IMR-90 (cell line): ENCODE data around the gene SLC15A2. TPM values are rescaled to one million over a fixed set of nuclear protein-coding genes. Genes with fewer than 3 reads are reported as not detected.

Source experiments
- ATAC-seq: fragments of 200-7000 bp; cut with Tn5 transposase; 2 replicates; pipeline ENCODE4 v1.9.1; 2020; ENCODE audit warnings: low read depth, mild to moderate bottlenecking, moderate library complexity
- BruUV-seq: library from RNA; stranded (reverse); fragments of 400-500 nt; replicated peaks from 2 replicates; lab custom pipeline; 2021; lab: Mats Ljungman, UMichigan
- CTCF ChIA-PET: fragments of 300-600 bp; formaldehyde crosslinking; extraction: SDS; loops from one replicate; lab custom pipeline; 2021; ENCODE audit warnings: antibody characterized with exemption; lab: Yijun Ruan, JAX
- POLR2A ChIA-PET: fragments of 300-600 bp; sonication (Branson Sonifier 250); formaldehyde crosslinking; loops from one replicate; lab custom pipeline; 2022; ENCODE audit warnings: antibody characterized with exemption; ENCODE audit not compliant: unreplicated experiment; lab: Charles Lee
- DNase-seq: peaks from one replicate; pipeline ENCODE4 v3.0.0; 2013
- H2AFZ ChIP-seq: replicated peaks from 2 replicates; pipeline ENCODE3; 2013; ENCODE audit warnings: low read length, mild to moderate bottlenecking; ENCODE audit not compliant: poor library complexity
- H2AK5ac ChIP-seq: 2 replicates; pipeline ENCODE4 v1.6.1; 2013; ENCODE audit warnings: low read depth, low read length, inconsistent platforms
- H2AK9ac ChIP-seq: replicated peaks from 2 replicates; pipeline ENCODE3; 2013; ENCODE audit warnings: mild to moderate bottlenecking, low read depth, low read length, moderate library complexity; ENCODE audit not compliant: poor library complexity
- H2BK120ac ChIP-seq: 2 replicates; pipeline ENCODE4 v1.6.1; 2013; ENCODE audit warnings: low read depth, low read length, inconsistent platforms
- H2BK15ac ChIP-seq: 3 replicates; pipeline ENCODE4 v1.6.1; 2013; ENCODE audit warnings: low read depth, low read length, inconsistent platforms
- H2BK20ac ChIP-seq: 2 replicates; pipeline ENCODE4 v1.6.1; 2013; ENCODE audit warnings: low read depth, mild to moderate bottlenecking, inconsistent platforms, low read length, moderate library complexity
- H2BK5ac ChIP-seq: 2 replicates; pipeline ENCODE4 v1.6.1; 2013; ENCODE audit warnings: mild to moderate bottlenecking, low read depth, low read length, inconsistent platforms; ENCODE audit not compliant: poor library complexity, severe bottlenecking
- H3K14ac ChIP-seq: replicated peaks from 2 replicates; pipeline ENCODE4 v1.6.1; 2013; ENCODE audit warnings: low read depth, low read length, inconsistent platforms
- H3K18ac ChIP-seq: 2 replicates; pipeline ENCODE4 v1.6.1; 2013; ENCODE audit warnings: low read depth, low read length, control low read depth
- H3K23ac ChIP-seq: 2 replicates; pipeline ENCODE4 v1.6.1; 2013; ENCODE audit warnings: low read depth, low read length, inconsistent platforms
- H3K27ac ChIP-seq: 2 replicates; pipeline ENCODE4 v1.5.1; 2013; ENCODE audit warnings: mild to moderate bottlenecking, control low read depth, low read length; ENCODE audit not compliant: insufficient read depth
- H3K27me3 ChIP-seq: 2 replicates; pipeline ENCODE4 v1.6.1; 2013; ENCODE audit warnings: low read length; ENCODE audit not compliant: control insufficient read depth, insufficient read depth
- H3K36me3 ChIP-seq: 2 replicates; pipeline ENCODE4 v1.6.1; 2013; ENCODE audit warnings: low read length, mixed read lengths; ENCODE audit not compliant: control insufficient read depth, insufficient read depth
- H3K4ac ChIP-seq: 2 replicates; pipeline ENCODE4 v1.6.1; 2013; ENCODE audit warnings: low read depth, low read length, inconsistent platforms
- H3K4me1 ChIP-seq: 2 replicates; pipeline ENCODE4 v1.6.1; 2013; ENCODE audit warnings: low read length, mixed read lengths; ENCODE audit not compliant: control insufficient read depth, insufficient read depth
- H3K4me2 ChIP-seq: 2 replicates; pipeline ENCODE4 v1.6.1; 2013; ENCODE audit warnings: low read depth, mild to moderate bottlenecking, control low read depth, low read length, moderate library complexity
- H3K4me3 ChIP-seq: 2 replicates; pipeline ENCODE4 v1.5.1; 2013; ENCODE audit warnings: low read depth, mild to moderate bottlenecking, control low read depth, low read length, moderate library complexity; ENCODE audit not compliant: insufficient read depth
- H3K56ac ChIP-seq: 2 replicates; pipeline ENCODE4 v1.6.1; 2013; ENCODE audit warnings: low read length, inconsistent platforms; ENCODE audit not compliant: insufficient read depth; ENCODE audit errors: extremely low read depth
- H3K79me1 ChIP-seq, 2 experiments: 2 replicates each; pipeline ENCODE4 v1.6.1; 2013; ENCODE audit warnings: low read length in 2 of 2, inconsistent platforms in 1 of 2, low read depth in 1 of 2
- H3K9ac ChIP-seq: 2 replicates; pipeline ENCODE4 v1.6.1; 2013; ENCODE audit warnings: low read depth, low read length, control low read depth
- H3K9me1 ChIP-seq: 2 replicates; pipeline ENCODE4 v1.6.1; 2013; ENCODE audit warnings: low read length, inconsistent platforms; ENCODE audit not compliant: insufficient read depth
- H3K9me3 ChIP-seq: 2 replicates; pipeline ENCODE4 v1.6.1; 2013; ENCODE audit warnings: low read length; ENCODE audit not compliant: control insufficient read depth, insufficient read depth
- H4K20me1 ChIP-seq: 2 replicates; pipeline ENCODE4 v1.6.1; 2013; ENCODE audit warnings: low read length, inconsistent platforms; ENCODE audit not compliant: insufficient read depth
- H4K5ac ChIP-seq: 2 replicates; pipeline ENCODE4 v1.6.1; 2013; ENCODE audit warnings: mild to moderate bottlenecking, low read depth, low read length, control low read depth
- H4K8ac ChIP-seq, 2 experiments: 2 replicates each; pipeline ENCODE4 v1.6.1; 2013; ENCODE audit warnings: low read depth in 2 of 2, low read length in 2 of 2, control low read depth in 1 of 2, inconsistent platforms in 1 of 2
- H4K91ac ChIP-seq: 2 replicates; pipeline ENCODE4 v1.6.1; 2013; ENCODE audit warnings: low read depth, low read length, inconsistent platforms; ENCODE audit not compliant: insufficient read depth
- CEBPB ChIP-seq: IDR thresholded peaks from 2 replicates; pipeline ENCODE4 v1.6.1; 2012; ENCODE audit warnings: low read depth, low read length, improper control_type of control experiment
- CTCF ChIP-seq: conservative IDR thresholded peaks from 2 replicates; pipeline ENCODE4 v1.5.1; 2012; ENCODE audit warnings: mild to moderate bottlenecking, low read depth, low read length, improper control_type of control experiment
- MAZ ChIP-seq: IDR thresholded peaks from 2 replicates; pipeline ENCODE4 v1.6.1; 2012; ENCODE audit warnings: low read depth, mild to moderate bottlenecking, low read length, improper control_type of control experiment, moderate library complexity, borderline replicate concordance
- RAD21 ChIP-seq: IDR thresholded peaks from 2 replicates; pipeline ENCODE4 v1.6.1; 2012; ENCODE audit warnings: low read length, improper control_type of control experiment
- WGBS, 2 experiments: methylation state at CpG; one replicate each; pipeline versions ENCODE4 v1.1.5 to v1.1.7; 2013; ENCODE audit warnings: missing lambda C conversion rate in 2 of 2; ENCODE audit not compliant: insufficient read length in 1 of 2; ENCODE audit errors: extremely low coverage in 2 of 2; 5-methylcytosine and 5-hydroxymethylcytosine counted together
- dilution Hi-C: fragments of 300-500 bp; cut with HindIII; formaldehyde crosslinking; loops from one replicate; pipeline ENCODE4 v1.14.3; 2018; ENCODE audit warnings: low sequenced_read_pairs; ENCODE audit not compliant: unreplicated experiment
- in situ Hi-C: fragments of 300-500 bp; cut with MboI; formaldehyde crosslinking; loops from 3 replicates; pipeline ENCODE4 v1.14.3; 2019; ENCODE audit warnings: low sequenced_read_pairs, inconsistent platforms, mixed read lengths
- intact Hi-C: fragments of 100-400 bp; cut with micrococcal nuclease; formaldehyde crosslinking; loops from 2 replicates; pipeline ENCODE4 v1.10.0; 2022
- polyA plus RNA-seq, 3 experiments: library from polyadenylated mRNA; depleted of rRNA; stranded (reverse); fragments of >200 nt; gene quantifications; 2 replicates each; pipeline ENCODE4 v1.2.3, GENCODE V29; 2012; ENCODE audit warnings: low replicate concordance in 1 of 3
- total RNA-seq: library from RNA; depleted of rRNA; stranded (reverse); fragments of >200 nt; gene quantifications from 2 replicates; pipeline ENCODE4 v1.2.3, GENCODE V29; 2012

The SLC15A2 gene
- total and polyA plus RNA-seq, 2 of the 4 experiments (the other 2 are of a cell fraction) = 0.18 to 0.31 TPM

GRCh38 chr3:121883507-121883906, 10.7 kb upstream of the SLC15A2 start:
- H4K20me1 ChIP-seq = no peaks in the 10 kb centered on the region
- no peak overlapping the region for H3K4ac ChIP-seq
- no peak overlapping the region for H3K23ac ChIP-seq
- H3K27ac ChIP-seq = no peak overlapping the region
- H3K9ac ChIP-seq = no peak overlapping the region
- no peak overlapping the region for H2AK9ac ChIP-seq
- H3K18ac ChIP-seq = no peak overlapping the region
- TF ChIP-seq CTCF (peak; percentile 33; the same call in 1 of the 2 replicates), CEBPB (peak; percentile 62), RAD21 (peak; percentile 32; the same call in 1 of the 2 replicates), MAZ (no peak)
- no peak overlapping the region for H2BK20ac ChIP-seq
- peak; percentile 48; the same call in 1 of the 2 replicates for ATAC-seq
- H2AK5ac ChIP-seq = no peak overlapping the region
- intact Hi-C loops (no loop called here), in situ Hi-C loops (no loop called here), dilution Hi-C loops (no loop called here)
- H3K36me3 ChIP-seq = no peaks in the 10 kb centered on the region
- H3K27me3 ChIP-seq = no peaks in the 10 kb centered on the region
- H3K56ac ChIP-seq = no peak overlapping the region
- CTCF ChIA-PET = no interaction called here
- no peak overlapping the region for H3K4me2 ChIP-seq
- BruUV-seq = no TSS peak
- no peaks in the 10 kb centered on the region for H3K79me1 ChIP-seq
- no peaks in the 10 kb centered on the region for H3K9me1 ChIP-seq
- H2BK5ac ChIP-seq = no peak overlapping the region
- H2BK120ac ChIP-seq = no peak overlapping the region
- no peak overlapping the region for H2BK15ac ChIP-seq
- DNase-seq = peak; percentile 8
- no peak overlapping the region for H2AFZ ChIP-seq
- POLR2A ChIA-PET = no interaction called here
- no CpG with 5 or more reads among the region's 1 CpG for whole genome bisulfite sequencing, 2 experiments
- no peak overlapping the region for H4K5ac ChIP-seq
- no peak overlapping the region for H3K4me3 ChIP-seq
- H4K91ac ChIP-seq = no peak overlapping the region
- no peak overlapping the region for H4K8ac ChIP-seq
- no peaks in the 10 kb centered on the region for H3K4me1 ChIP-seq
- no peaks in the 10 kb centered on the region for H3K9me3 ChIP-seq
- no peak overlapping the region for H3K14ac ChIP-seq
